ENCODE results near the gene PALMD.

DNA sequence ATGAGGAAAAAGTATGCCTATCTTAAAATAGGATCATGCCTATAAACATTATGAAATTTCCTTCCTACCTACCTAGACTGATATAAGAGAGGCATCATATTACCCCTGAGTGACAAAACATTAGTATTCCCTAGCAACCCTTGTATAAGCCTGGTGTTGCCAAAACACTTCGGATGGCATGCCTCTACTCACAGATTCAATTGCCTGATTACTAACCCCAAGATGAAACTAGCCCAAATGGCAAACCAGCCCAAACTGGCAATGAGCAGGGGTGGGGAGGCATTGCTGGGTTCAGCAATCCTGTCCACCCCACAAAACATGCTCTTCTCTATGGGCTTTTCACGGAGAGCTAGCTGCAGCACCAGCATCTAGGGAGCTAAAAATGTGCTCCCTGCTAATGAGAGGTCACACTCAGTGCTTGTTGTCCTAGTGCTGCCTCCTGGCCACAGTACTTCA lies 13.9 kb downstream of the PALMD start:
- TF ChIP-seq, protein P1, sequence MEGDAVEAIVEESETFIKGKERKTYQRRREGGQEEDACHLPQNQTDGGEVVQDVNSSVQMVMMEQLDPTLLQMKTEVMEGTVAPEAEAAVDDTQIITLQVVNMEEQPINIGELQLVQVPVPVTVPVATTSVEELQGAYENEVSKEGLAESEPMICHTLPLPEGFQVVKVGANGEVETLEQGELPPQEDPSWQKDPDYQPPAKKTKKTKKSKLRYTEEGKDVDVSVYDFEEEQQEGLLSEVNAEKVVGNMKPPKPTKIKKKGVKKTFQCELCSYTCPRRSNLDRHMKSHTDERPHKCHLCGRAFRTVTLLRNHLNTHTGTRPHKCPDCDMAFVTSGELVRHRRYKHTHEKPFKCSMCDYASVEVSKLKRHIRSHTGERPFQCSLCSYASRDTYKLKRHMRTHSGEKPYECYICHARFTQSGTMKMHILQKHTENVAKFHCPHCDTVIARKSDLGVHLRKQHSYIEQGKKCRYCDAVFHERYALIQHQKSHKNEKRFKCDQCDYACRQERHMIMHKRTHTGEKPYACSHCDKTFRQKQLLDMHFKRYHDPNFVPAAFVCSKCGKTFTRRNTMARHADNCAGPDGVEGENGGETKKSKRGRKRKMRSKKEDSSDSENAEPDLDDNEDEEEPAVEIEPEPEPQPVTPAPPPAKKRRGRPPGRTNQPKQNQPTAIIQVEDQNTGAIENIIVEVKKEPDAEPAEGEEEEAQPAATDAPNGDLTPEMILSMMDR (conservative IDR thresholded peaks at IDR 0.05; ENCODE audit: low read length): no peak
- TF ChIP-seq EZH2phosphoT487 (IDR thresholded peaks at IDR 0.05; ENCODE audit: borderline replicate concordance): no peak
